Measurements from ENCODE around the gene SNRPE.

DNA sequence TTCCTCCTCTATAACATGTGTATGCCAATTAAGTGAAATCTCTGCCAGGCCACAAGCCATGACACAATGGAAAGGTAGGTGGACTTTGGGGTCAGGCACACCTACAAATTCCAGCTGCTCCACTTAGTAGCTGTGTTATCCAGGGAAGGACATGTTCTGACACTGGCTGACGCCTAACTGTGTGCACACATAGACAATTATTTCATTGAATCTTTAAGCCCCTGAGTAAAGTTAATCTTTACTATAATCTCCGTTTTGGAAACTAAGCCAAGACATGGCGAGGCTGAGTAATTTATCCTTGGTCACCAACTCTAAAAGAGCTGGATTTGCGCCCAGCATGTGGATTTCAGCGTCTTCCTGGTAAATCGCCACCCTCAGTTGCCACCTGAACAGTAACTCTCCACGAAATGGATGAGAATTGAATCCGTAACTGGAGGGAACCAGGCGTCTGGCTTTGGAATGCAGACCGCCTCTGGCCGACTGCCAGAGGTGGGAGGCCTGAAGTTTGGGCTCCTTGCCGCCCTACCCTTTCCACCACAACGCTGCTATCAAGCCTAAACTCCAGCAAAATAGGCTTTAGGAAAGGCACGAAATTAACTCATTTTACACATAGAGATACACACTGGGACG, 888 bp upstream of the SNRPE start:
- TF ChIP-seq, protein P1, sequence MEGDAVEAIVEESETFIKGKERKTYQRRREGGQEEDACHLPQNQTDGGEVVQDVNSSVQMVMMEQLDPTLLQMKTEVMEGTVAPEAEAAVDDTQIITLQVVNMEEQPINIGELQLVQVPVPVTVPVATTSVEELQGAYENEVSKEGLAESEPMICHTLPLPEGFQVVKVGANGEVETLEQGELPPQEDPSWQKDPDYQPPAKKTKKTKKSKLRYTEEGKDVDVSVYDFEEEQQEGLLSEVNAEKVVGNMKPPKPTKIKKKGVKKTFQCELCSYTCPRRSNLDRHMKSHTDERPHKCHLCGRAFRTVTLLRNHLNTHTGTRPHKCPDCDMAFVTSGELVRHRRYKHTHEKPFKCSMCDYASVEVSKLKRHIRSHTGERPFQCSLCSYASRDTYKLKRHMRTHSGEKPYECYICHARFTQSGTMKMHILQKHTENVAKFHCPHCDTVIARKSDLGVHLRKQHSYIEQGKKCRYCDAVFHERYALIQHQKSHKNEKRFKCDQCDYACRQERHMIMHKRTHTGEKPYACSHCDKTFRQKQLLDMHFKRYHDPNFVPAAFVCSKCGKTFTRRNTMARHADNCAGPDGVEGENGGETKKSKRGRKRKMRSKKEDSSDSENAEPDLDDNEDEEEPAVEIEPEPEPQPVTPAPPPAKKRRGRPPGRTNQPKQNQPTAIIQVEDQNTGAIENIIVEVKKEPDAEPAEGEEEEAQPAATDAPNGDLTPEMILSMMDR (conservative IDR thresholded peaks at IDR 0.05; ENCODE audit: low read length) = no peak
- no peak for TF ChIP-seq EZH2phosphoT487 (IDR thresholded peaks at IDR 0.05; ENCODE audit: borderline replicate concordance, low read depth, low read length)
